Measurements from ENCODE around the gene PRSS3. TPM values are rescaled to one million over a fixed set of nuclear protein-coding genes. Genes with fewer than 3 reads are reported as not detected.
"Not testable (repeated sequence)": the region's sequence is repeated elsewhere in the genome, so short reads cannot be mapped to it uniquely, and the experiment has no call there.

PRSS3 gene
- total RNA-seq, 6 experiments from 2014 or later, result 18.9 to 40.4 (median 23.8) TPM

DNA sequence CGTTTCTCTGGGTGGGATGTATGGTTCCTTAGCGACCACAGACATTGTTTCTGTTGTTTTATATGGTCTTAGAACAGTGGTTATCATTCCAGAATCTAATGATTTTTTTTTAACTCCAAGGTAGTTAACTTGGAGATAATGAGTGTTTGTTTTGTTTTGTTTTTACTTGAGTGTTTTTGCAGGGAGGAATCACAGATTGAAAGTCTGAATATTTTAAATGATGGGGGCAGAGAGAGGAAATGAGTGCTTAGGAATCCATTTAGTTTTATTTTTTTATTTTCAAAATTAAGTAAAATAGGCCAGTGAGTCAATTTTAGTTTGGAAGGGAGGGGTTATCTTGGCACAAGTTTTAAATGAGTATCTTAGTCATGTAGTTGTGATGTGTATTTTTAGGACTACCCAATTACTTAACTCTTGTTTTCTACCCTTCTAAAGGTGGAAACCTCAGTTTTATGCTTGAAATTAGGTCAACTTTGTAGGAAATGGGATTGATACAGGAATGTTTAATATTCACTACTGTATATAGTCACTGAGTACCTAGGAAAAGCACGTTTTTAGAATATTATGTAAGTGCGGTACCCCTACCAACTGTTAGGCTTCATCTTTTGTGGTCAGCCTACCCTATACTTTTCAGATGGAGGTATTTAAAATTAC is 23.6 kb downstream of the PRSS3 start:
- H3K36me3 Mint-ChIP-seq (ENCODE audit: low read depth), result peaks cover 15% of the 10 kb centered on the region; the same call in 1 of the 2 replicates
- peak overlapping the region; percentile 89 for H3K4me3 Mint-ChIP-seq
- no peak for TF ChIP-seq CTCF (IDR thresholded peaks at IDR 0.05)
- H3K9me3 Mint-ChIP-seq, result no peaks in the 10 kb centered on the region
- peak overlapping the region; percentile 87 for H3K27ac Mint-ChIP-seq
- peak; percentile 55 for DNase-seq
- peaks cover 51% of the 10 kb centered on the region for H3K4me1 Mint-ChIP-seq (ENCODE audit: low read depth)
- H3K27me3 Mint-ChIP-seq (ENCODE audit: insufficient read depth), result peaks cover 2% of the 10 kb centered on the region; the same call in 1 of the 2 replicates

GRCh38 chr9:33820231-33820745 is 24.9 kb downstream of the PRSS3 start:
- DNase-seq, result no peak
- H3K4me3 Mint-ChIP-seq, result peak overlapping the region; percentile 89
- H3K27me3 Mint-ChIP-seq (ENCODE audit: insufficient read depth), result peaks cover 2% of the 10 kb centered on the region; the same call in 1 of the 2 replicates
- H3K27ac Mint-ChIP-seq, result peak overlapping the region; percentile 58
- TF ChIP-seq CTCF (IDR thresholded peaks at IDR 0.05), result no peak
- H3K9me3 Mint-ChIP-seq, result no peaks in the 10 kb centered on the region
- H3K4me1 Mint-ChIP-seq (ENCODE audit: low read depth), result peaks cover 38% of the 10 kb centered on the region
- peaks cover 15% of the 10 kb centered on the region; the same call in 1 of the 2 replicates for H3K36me3 Mint-ChIP-seq (ENCODE audit: low read depth)

DNA sequence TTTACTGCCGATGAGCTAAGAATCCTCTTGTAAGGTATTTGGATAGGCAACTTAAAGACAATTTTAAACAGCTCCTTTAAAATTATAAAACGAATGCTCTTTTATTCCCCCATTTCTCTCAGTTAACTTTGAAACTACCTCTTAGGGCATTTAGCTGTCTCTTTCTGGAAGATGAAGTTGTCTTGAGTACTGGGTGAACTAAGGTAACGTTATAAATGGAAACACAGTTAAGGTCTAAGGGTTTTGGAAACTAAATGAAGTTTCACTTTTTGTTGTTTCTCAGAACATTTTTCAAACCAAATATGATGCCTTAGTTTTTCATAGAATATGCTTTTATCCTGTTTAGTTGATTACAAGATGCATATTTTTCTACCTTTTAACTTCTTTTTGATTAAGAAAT is 28.4 kb downstream of the PRSS3 start:
- H3K27ac Mint-ChIP-seq, result no peak overlapping the region
- no peaks in the 10 kb centered on the region for H3K27me3 Mint-ChIP-seq (ENCODE audit: insufficient read depth)
- no peak overlapping the region for H3K4me3 Mint-ChIP-seq
- H3K9me3 Mint-ChIP-seq, result no peaks in the 10 kb centered on the region
- H3K36me3 Mint-ChIP-seq (ENCODE audit: low read depth), result peaks cover 13% of the 10 kb centered on the region; the same call in 1 of the 2 replicates
- DNase-seq, result no peak
- peaks cover 24% of the 10 kb centered on the region for H3K4me1 Mint-ChIP-seq (ENCODE audit: low read depth)
- no peak for TF ChIP-seq CTCF (IDR thresholded peaks at IDR 0.05)

- not testable (repeated sequence) for DNase-seq; H3K4me3 Mint-ChIP-seq; H3K4me1 Mint-ChIP-seq (ENCODE audit: low read depth); H3K27me3 Mint-ChIP-seq (ENCODE audit: insufficient read depth); H3K9me3 Mint-ChIP-seq; H3K27ac Mint-ChIP-seq; H3K36me3 Mint-ChIP-seq (ENCODE audit: low read depth)
Observed at GRCh38 chr9:33827285-33827684, 31.9 kb downstream of the PRSS3 start.

DNA sequence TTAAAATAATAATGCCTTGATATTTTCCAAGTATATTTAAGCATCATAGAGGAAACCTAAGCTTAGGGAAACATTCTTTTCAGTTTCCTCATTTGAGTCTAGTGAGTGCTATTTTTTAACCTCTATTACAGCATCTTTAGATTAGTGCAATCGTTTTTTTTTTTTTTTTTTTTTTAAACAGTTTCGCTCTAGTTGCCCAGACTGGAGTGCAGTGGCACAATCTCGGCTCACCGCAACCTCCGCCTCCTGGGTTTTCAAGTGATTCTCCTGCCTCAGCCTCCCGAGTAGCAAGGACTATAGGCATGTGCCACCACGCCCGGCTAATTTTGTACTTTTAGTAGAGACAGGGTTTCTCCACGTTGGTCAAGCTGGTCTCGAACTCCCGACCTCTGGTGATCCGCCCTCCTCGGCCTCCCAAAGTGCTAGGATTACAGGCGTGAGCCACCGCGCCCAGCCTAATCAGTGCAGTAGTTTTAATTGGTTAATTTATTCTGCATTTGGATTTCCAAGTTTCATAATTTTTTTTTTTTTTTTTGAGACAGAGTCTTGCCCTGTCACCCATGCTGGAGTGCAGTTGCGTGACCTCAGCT is 34.4 kb downstream of the PRSS3 start:
- H3K27me3 Mint-ChIP-seq (ENCODE audit: insufficient read depth); H3K27ac Mint-ChIP-seq; H3K4me1 Mint-ChIP-seq (ENCODE audit: low read depth); H3K9me3 Mint-ChIP-seq; H3K36me3 Mint-ChIP-seq (ENCODE audit: low read depth); H3K4me3 Mint-ChIP-seq; DNase-seq: not testable (repeated sequence)

DNA sequence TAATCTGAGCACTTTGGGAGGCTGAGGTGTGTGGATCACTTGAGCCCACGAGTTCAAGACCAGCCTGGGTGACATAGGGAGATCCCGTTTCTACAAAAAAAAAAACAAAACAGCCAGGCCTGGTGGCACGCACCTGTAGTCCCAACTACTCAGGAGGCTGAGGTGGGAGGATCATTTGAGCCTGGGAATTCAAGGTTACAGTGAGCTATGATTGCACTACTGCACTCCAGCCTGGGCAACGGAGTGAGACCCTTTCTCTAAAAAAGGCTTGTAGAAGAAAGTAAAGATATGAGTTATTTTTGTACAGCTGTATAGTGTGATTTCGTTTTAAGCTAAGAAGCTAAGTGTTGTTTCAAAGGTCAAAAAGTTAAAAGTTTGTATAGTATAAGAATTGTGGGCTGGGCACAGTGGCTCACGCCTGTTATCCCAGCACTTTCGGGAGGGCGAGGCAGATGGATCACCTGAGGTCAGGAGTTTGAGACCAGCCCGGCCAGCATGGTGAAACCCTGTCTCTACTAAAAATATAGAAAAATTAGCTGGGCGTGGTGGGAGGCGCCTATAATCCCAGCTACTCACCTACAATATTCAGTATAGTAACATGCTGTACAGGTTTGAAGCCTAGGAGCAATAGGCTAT is 40.4 kb downstream of the PRSS3 start:
- Mint-ChIP-seq H3K4me1 (ENCODE audit: low read depth) (peaks cover 32% of the 10 kb centered on the region), H3K27me3 (ENCODE audit: insufficient read depth) (no peaks in the 10 kb centered on the region), H3K27ac (peak overlapping the region; percentile 62), H3K36me3 (ENCODE audit: low read depth) (no peaks in the 10 kb centered on the region), H3K9me3 (no peaks in the 10 kb centered on the region), H3K4me3 (no peak overlapping the region)
- no peak for DNase-seq
- no peak for TF ChIP-seq CTCF (IDR thresholded peaks at IDR 0.05)

GRCh38 chr9:33836261-33836660 is 40.9 kb downstream of the PRSS3 start:
- H3K27me3 Mint-ChIP-seq (ENCODE audit: insufficient read depth); H3K9me3 Mint-ChIP-seq; H3K36me3 Mint-ChIP-seq (ENCODE audit: low read depth): not testable (repeated sequence)
- Mint-ChIP-seq H3K4me1 (ENCODE audit: low read depth) (peaks cover 32% of the 10 kb centered on the region), H3K27ac (peak overlapping the region; percentile 91), H3K4me3 (peak overlapping the region; percentile 67)
- DNase-seq, result peak; percentile 80
